GM18502 (cell line): ENCODE results near the gene FOXP1.

Experiments
- ATAC-seq: cut with Tn5 transposase; IDR thresholded peaks from one replicate; pipeline ENCODE4 v1.9.1; 2021; ENCODE audit warnings: mild to moderate bottlenecking; ENCODE audit not compliant: unreplicated experiment, poor library complexity

The FOXP1 gene

GRCh38 chr3:71127052-71127831 lies 456.3 kb downstream of the FOXP1 start:
- no peak for ATAC-seq

DNA sequence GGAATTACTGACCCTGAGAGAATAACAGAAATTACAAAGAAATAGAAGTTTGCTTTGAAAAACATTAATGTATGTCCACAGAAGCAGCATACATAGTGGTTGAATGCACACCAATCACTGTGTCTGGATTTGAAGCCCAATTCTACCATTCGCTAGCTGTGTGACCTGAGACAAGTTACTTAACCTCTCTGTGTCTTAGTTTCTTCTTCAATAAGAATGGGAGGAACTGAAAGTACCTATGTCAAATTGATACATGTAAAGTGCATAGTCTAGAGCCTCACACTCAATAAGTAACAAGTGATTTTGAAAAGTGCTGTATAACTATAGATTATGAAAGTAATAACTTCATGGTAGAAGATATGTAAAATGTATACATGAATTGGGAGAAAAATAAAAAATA lies 457.8 kb downstream of the FOXP1 start:
- no peak for ATAC-seq

GRCh38 chr3:71124048-71124447 lies 459.5 kb downstream of the FOXP1 start:
- no peak for ATAC-seq

GRCh38 chr3:71122641-71123040 lies 460.9 kb downstream of the FOXP1 start:
- no peak for ATAC-seq

- ATAC-seq, result no peak
Measured at GRCh38 chr3:71121429-71122167, 461.9 kb downstream of the FOXP1 start.

DNA sequence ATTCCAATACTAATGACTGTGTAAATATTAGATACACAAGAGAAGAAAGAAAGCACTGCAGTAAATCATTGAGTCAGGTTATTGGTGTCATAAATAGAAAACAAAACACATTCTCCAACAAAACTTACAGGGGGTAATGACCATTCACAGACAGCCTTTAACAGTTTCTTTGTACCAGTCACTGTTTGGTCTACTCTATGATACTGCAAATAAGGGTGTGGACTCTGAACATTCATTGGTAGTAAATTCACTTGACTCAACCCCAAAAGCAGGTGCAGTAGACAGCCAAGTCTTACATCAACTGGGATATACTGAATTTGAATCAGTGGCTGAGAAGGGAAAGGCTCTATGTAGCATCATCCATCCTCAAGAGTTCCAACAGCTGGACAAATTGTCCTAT lies 463.5 kb downstream of the FOXP1 start:
- ATAC-seq, result no peak

- ATAC-seq, result no peak
Measured at GRCh38 chr3:71119171-71119570, 464.4 kb downstream of the FOXP1 start.

DNA sequence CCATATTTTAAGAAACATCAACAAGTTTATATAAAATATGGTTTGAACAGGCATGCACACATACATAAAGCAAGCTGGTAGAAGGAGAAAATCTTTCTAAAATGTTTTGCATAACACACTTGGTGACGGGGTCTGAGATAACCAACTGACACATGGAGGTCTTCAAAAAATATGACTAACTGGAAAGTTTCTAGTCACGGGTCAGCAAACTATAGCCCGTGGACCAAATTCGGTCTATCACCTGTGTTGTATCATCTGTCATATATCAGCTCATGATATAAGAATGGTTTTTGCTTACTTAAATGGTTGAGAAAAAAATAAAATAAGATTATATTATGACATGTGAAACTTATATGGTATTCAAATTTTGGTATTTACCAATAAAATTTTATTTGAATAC lies 465.1 kb downstream of the FOXP1 start:
- ATAC-seq, result no peak

DNA sequence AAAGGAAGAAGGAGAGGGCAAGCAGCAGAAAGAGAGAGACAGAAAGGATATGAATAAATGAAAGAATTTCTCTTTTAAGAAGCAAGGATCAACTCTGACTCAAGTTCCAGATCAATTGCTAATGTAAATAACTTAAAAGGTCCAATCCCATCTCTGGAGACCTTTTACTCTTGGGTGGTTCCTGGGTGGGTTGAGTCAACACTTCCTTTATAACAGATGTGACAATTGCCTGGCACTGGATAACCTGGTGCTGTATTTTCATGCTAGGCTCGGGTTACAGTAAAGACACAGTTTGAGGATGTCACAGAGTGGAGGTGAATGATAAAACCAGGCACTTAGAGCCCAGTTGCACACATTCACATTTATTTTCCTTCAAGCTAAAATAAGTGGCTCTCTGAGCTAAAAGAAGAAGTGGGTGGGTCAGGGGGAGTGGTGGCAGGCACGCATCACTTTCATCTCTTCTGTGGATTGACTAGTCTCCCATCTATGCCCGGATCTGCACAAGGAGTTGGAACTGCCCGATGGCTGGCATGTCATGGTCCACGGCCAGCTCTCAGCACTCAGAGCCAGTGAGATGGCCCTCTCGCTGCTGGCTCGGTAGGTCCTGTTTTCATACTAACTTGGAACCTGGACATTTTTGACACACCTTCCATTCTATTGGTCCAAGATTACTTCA lies 465.8 kb downstream of the FOXP1 start:
- no peak for ATAC-seq

GRCh38 chr3:71114610-71115009 lies 468.9 kb downstream of the FOXP1 start:
- ATAC-seq, result no peak

DNA sequence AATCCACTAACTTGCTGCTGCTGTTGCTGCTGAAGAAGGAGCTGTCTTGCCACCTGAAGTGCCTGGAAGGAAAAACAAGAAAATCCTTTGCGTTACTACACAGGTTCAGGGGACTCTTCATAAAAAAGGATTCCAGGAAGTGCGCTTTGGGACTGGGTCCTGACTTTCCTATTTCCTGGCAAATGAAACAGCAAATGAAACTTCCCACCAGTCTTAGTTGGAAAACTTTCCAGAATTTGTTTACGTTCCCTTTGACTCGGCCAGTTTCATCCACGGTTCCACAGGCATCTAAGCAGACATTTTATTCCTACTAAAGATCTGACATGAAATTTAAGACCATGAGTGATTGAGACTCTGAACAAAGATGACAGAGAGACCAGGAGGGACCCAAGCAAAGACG lies 471.0 kb downstream of the FOXP1 start:
- no peak for ATAC-seq

GRCh38 chr3:71111784-71112440 lies 471.6 kb downstream of the FOXP1 start:
- ATAC-seq, result no peak

- no peak for ATAC-seq
Measured at GRCh38 chr3:71110385-71111222, 472.9 kb downstream of the FOXP1 start.

GRCh38 chr3:71109977-71110285 lies 473.6 kb downstream of the FOXP1 start:
- no peak for ATAC-seq

- ATAC-seq, result no peak
Measured at GRCh38 chr3:71109241-71109976, 474.1 kb downstream of the FOXP1 start.

DNA sequence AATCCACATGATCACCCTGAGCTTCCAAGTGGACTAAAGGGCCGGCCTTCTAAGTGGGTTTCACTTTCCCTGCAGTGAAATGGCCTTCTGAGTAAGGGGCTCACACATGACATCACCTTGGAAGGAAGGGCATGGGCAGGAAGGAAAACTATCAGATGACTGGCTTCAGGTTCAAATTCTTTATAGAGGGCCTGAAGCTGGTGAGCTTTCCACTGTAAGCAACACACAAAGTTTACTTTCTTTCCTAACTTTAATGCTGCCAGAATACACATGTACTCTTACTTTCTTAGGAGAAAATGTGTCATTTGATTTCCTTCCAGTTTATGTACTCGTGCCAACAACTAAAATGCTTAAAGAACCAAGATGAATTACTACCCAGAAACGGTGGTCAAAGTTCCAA lies 475.6 kb downstream of the FOXP1 start:
- no peak for ATAC-seq

DNA sequence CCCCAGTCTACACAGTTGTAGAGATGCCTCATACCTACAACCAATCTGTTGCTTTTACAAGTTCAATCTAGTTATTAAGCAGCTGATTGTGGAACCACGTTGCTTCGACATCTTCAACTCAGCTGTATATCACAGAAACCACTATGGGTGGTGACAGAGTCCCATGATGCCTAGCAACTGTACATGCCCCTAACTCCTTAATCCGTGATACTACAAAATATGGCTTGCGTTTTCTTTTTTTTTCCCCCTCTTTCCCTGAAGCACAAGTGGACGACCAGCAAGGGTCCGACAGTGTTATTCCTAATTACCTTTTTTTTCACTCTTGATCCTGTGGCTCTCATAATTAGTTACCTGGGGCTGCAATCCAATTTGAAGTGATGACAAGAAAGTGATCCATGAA lies 478.6 kb downstream of the FOXP1 start:
- no peak for ATAC-seq

- ATAC-seq, result no peak
Measured at GRCh38 chr3:71104556-71104955, 479.0 kb downstream of the FOXP1 start.

- ATAC-seq, result no peak
Measured at GRCh38 chr3:71104121-71104541, 479.4 kb downstream of the FOXP1 start.
